Measurements from ENCODE around the gene AMFR. TPM values are rescaled to one million over a fixed set of nuclear protein-coding genes. Genes with fewer than 3 reads are reported as not detected.

The AMFR gene
- total and polyA plus RNA-seq, 2 of the 13 experiments (the other 11 are each of a cell fraction or from before 2014, with no cell fraction given) = 52.9 to 108 TPM

DNA sequence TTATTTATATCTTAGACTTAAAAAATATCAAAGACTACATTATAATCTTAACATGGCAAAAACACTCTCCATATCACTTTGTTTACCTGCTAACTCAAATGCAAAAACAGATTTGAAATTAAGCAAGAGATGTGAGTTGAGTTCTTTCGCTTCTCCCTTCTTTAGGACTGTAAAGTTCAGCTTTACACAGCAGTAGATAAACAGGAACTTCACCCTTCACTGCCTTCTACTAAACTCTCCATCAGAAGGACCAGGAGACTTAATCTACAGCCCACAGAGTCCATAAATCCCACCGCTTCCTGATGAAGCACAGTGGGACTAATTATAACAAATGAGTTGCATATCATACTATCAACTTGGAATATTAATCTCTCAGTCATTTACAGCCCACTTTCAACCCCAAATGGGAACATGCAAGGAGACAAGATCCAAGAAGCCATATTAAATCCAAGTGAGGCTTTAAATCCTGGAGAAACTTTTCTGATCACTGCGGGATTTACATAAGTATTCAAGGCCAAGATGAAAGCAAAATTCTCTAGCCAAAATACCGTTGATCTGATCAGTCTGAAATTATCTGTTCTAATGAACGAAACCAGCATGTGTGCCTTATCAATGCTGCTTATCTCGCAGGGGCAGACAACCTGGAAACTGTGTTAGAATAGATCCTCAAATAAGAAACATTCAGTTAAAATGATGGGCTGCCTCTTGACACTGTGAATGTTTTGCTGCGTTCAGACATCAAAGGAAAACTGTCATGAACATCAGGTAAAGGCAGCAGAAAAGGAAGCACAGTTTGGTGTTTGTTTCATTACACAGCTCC, 1.6 kb downstream of the AMFR start (continued):
- TF ChIP-seq, protein P1, sequence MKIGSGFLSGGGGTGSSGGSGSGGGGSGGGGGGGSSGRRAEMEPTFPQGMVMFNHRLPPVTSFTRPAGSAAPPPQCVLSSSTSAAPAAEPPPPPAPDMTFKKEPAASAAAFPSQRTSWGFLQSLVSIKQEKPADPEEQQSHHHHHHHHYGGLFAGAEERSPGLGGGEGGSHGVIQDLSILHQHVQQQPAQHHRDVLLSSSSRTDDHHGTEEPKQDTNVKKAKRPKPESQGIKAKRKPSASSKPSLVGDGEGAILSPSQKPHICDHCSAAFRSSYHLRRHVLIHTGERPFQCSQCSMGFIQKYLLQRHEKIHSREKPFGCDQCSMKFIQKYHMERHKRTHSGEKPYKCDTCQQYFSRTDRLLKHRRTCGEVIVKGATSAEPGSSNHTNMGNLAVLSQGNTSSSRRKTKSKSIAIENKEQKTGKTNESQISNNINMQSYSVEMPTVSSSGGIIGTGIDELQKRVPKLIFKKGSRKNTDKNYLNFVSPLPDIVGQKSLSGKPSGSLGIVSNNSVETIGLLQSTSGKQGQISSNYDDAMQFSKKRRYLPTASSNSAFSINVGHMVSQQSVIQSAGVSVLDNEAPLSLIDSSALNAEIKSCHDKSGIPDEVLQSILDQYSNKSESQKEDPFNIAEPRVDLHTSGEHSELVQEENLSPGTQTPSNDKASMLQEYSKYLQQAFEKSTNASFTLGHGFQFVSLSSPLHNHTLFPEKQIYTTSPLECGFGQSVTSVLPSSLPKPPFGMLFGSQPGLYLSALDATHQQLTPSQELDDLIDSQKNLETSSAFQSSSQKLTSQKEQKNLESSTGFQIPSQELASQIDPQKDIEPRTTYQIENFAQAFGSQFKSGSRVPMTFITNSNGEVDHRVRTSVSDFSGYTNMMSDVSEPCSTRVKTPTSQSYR (CRISPR knock-in tag; IDR thresholded peaks at IDR 0.05; ENCODE audit: borderline replicate concordance) = no peak; the same call in 1 of the 2 replicates
- TF ChIP-seq, protein P2, sequence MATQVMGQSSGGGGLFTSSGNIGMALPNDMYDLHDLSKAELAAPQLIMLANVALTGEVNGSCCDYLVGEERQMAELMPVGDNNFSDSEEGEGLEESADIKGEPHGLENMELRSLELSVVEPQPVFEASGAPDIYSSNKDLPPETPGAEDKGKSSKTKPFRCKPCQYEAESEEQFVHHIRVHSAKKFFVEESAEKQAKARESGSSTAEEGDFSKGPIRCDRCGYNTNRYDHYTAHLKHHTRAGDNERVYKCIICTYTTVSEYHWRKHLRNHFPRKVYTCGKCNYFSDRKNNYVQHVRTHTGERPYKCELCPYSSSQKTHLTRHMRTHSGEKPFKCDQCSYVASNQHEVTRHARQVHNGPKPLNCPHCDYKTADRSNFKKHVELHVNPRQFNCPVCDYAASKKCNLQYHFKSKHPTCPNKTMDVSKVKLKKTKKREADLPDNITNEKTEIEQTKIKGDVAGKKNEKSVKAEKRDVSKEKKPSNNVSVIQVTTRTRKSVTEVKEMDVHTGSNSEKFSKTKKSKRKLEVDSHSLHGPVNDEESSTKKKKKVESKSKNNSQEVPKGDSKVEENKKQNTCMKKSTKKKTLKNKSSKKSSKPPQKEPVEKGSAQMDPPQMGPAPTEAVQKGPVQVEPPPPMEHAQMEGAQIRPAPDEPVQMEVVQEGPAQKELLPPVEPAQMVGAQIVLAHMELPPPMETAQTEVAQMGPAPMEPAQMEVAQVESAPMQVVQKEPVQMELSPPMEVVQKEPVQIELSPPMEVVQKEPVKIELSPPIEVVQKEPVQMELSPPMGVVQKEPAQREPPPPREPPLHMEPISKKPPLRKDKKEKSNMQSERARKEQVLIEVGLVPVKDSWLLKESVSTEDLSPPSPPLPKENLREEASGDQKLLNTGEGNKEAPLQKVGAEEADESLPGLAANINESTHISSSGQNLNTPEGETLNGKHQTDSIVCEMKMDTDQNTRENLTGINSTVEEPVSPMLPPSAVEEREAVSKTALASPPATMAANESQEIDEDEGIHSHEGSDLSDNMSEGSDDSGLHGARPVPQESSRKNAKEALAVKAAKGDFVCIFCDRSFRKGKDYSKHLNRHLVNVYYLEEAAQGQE (IDR thresholded peaks at IDR 0.05; ENCODE audit: borderline replicate concordance in 1 of 2, low read depth in 1 of 2, low read length in 2 of 2) = no peak
- TF ChIP-seq SIX1 (CRISPR knock-in tag; IDR thresholded peaks at IDR 0.05; ENCODE audit: borderline replicate concordance) = no peak
- TF ChIP-seq ZNF430 (CRISPR knock-in tag; IDR thresholded peaks at IDR 0.05) = no peak
- no peak for TF ChIP-seq GABPA (IDR thresholded peaks at IDR 0.05; ENCODE audit: low read depth, low read length)
- no peak for TF ChIP-seq GABPA (CRISPR knock-in tag; IDR thresholded peaks at IDR 0.05; ENCODE audit: low read depth)
- TF ChIP-seq SYNCRIP (IDR thresholded peaks at IDR 0.05; ENCODE audit: insufficient read depth, low read depth, low read length) = no peak
- no peak for TF ChIP-seq MBNL3 (CRISPR knock-in tag; conservative IDR thresholded peaks at IDR 0.05)
- TF ChIP-seq POLR2A (IDR thresholded peaks at IDR 0.05; ENCODE audit: insufficient read depth in 1 of 2, low read depth in 2 of 2, low read length in 2 of 2) = no peak
- TF ChIP-seq FOXA1 (IDR thresholded peaks at IDR 0.05) = no peak
- TF ChIP-seq FOXA1 (CRISPR knock-in tag; IDR thresholded peaks at IDR 0.05) = peak; percentile 70
- TF ChIP-seq HNRNPH1 (optimal IDR thresholded peaks at IDR 0.05; ENCODE audit: low read depth, low read length) = no peak
- no peak for TF ChIP-seq KAT8 (CRISPR knock-in tag; IDR thresholded peaks at IDR 0.05)
- TF ChIP-seq, protein P3, sequence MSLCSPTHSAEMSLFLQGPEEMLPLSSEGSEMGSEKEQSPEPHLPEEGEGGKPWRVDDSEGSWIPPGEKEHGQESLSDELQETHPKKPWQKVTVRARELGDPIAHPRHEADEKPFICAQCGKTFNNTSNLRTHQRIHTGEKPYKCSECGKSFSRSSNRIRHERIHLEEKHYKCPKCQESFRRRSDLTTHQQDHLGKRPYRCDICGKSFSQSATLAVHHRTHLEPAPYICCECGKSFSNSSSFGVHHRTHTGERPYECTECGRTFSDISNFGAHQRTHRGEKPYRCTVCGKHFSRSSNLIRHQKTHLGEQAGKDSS (CRISPR knock-in tag; IDR thresholded peaks at IDR 0.05; ENCODE audit: borderline replicate concordance, low read depth) = no peak
- TF ChIP-seq, protein P4, sequence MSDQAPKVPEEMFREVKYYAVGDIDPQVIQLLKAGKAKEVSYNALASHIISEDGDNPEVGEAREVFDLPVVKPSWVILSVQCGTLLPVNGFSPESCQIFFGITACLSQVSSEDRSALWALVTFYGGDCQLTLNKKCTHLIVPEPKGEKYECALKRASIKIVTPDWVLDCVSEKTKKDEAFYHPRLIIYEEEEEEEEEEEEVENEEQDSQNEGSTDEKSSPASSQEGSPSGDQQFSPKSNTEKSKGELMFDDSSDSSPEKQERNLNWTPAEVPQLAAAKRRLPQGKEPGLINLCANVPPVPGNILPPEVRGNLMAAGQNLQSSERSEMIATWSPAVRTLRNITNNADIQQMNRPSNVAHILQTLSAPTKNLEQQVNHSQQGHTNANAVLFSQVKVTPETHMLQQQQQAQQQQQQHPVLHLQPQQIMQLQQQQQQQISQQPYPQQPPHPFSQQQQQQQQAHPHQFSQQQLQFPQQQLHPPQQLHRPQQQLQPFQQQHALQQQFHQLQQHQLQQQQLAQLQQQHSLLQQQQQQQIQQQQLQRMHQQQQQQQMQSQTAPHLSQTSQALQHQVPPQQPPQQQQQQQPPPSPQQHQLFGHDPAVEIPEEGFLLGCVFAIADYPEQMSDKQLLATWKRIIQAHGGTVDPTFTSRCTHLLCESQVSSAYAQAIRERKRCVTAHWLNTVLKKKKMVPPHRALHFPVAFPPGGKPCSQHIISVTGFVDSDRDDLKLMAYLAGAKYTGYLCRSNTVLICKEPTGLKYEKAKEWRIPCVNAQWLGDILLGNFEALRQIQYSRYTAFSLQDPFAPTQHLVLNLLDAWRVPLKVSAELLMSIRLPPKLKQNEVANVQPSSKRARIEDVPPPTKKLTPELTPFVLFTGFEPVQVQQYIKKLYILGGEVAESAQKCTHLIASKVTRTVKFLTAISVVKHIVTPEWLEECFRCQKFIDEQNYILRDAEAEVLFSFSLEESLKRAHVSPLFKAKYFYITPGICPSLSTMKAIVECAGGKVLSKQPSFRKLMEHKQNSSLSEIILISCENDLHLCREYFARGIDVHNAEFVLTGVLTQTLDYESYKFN (CRISPR knock-in tag; conservative IDR thresholded peaks at IDR 0.05) = 0 out of 2 replicates have a peak, but pooled peaks have one; percentile 14
- TF ChIP-seq MEIS1 (CRISPR knock-in tag; IDR thresholded peaks at IDR 0.05; ENCODE audit: borderline replicate concordance) = no peak
- no peak for TF ChIP-seq ZNF883 (CRISPR knock-in tag; IDR thresholded peaks at IDR 0.05; ENCODE audit: not compliant biosample characterization)
- TF ChIP-seq POLR2AphosphoS2 (IDR thresholded peaks at IDR 0.05; ENCODE audit: low read depth, low read length) = no peak
- no peak for TF ChIP-seq ZNF121 (CRISPR knock-in tag; IDR thresholded peaks at IDR 0.05)
